A549 (cell line): ENCODE data around the gene CARMIL1. TPM values are rescaled to one million over a fixed set of nuclear protein-coding genes. Genes with fewer than 3 reads are reported as not detected.

Experiments
- ATAC-seq, 2 experiments: fragments of 200-7000 bp in 1 of 2; fragments of >200 bp in 1 of 2; cut with Nextera tagmentation in 1 of 2; cut with Tn5 transposase in 1 of 2; 3 replicates each; pipeline versions ENCODE4 v1.8.0 to v1.9.1; 2018 to 2020; ENCODE audit warnings: mild to moderate bottlenecking in 1 of 2, moderate library complexity in 1 of 2
- CTCF ChIA-PET: fragments of 300-600 bp; sonication (Branson Sonifier 250); formaldehyde crosslinking; extraction: SDS; loops from one replicate; lab custom pipeline; 2021; ENCODE audit warnings: antibody characterized with exemption, inconsistent platforms; lab: Yijun Ruan, JAX
- POLR2A ChIA-PET: fragments of 350-600 bp; formaldehyde crosslinking; extraction: SDS; loops from one replicate; lab custom pipeline; 2021; ENCODE audit warnings: antibody characterized with exemption, inconsistent platforms; lab: Yijun Ruan, JAX
- DNase-seq, 2 experiments: peaks; one replicate each; pipeline versions ENCODE4 v3.0.0 to v3.0.0-alpha.2; 2011 to 2016; ENCODE audit warnings: low read depth in 1 of 2, low spot score in 1 of 2
- FAIRE-seq: peaks from 2 replicates; lab custom pipeline; 2011; peaks lifted over from hg19 to GRCh38; lab: Jason Lieb, UNC
- H3K27ac ChIP-seq, 2 experiments: fragments of >200 bp; sonication (Bioruptor Twin); formaldehyde crosslinking; 3 replicates each; pipeline ENCODE4 v1.5.1; 2016 to 2017
- H3K4me1 ChIP-seq: fragments of >200 bp; sonication (Bioruptor Twin); formaldehyde crosslinking; 3 replicates; pipeline ENCODE4 v1.6.1; 2016
- H3K4me2 ChIP-seq: fragments of >200 bp; sonication (Bioruptor Twin); formaldehyde crosslinking; 3 replicates; pipeline ENCODE4 v1.6.1; 2016
- H3K4me3 ChIP-seq: fragments of >200 bp; sonication (Bioruptor Twin); formaldehyde crosslinking; 3 replicates; pipeline ENCODE4 v1.5.1; 2016
- H3K9me3 ChIP-seq: fragments of >200 bp; sonication (Bioruptor Twin); formaldehyde crosslinking; 3 replicates; pipeline ENCODE4 v1.6.1; 2016
- BHLHE40 ChIP-seq: IDR thresholded peaks from 2 replicates; pipeline ENCODE4 v1.6.1; 2012; ENCODE audit warnings: low read depth, low read length, inconsistent platforms
- CBX8 ChIP-seq: fragments of 200-600 bp; sonication (generic); IDR thresholded peaks from 2 replicates; pipeline ENCODE4 v1.6.1; 2016
- EHMT2 ChIP-seq: fragments of 200-600 bp; sonication (generic); IDR thresholded peaks from 2 replicates; pipeline ENCODE4 v1.6.1; 2016; ENCODE audit warnings: antibody characterized with exemption, low read depth, mild to moderate bottlenecking, moderate library complexity
- HDAC2 ChIP-seq: fragments of 200-600 bp; sonication (generic); IDR thresholded peaks from 2 replicates; pipeline ENCODE4 v1.6.1; 2016
- HOXB13 ChIP-seq: fragments of 250-450 bp; sonication (Bioruptor Pico); IDR thresholded peaks from 2 replicates; pipeline ENCODE4 v1.5.0; 2020; ENCODE audit warnings: low read depth, mild to moderate bottlenecking, moderate library complexity
- HOXB5 ChIP-seq: fragments of 250-450 bp; sonication (Bioruptor Pico); IDR thresholded peaks from 2 replicates; pipeline ENCODE4 v1.5.0; 2020; ENCODE audit warnings: mild to moderate bottlenecking, moderate library complexity
- MAFK ChIP-seq: fragments of 450-650 bp; IDR thresholded peaks from 2 replicates; pipeline ENCODE4 v1.6.1; 2014; ENCODE audit not compliant: partially characterized antibody
- MAZ ChIP-seq: fragments of 150-350 bp; IDR thresholded peaks from 2 replicates; pipeline ENCODE4 v1.6.1; 2014; ENCODE audit warnings: antibody characterized with exemption, low read depth, low read length, borderline replicate concordance
- MYC ChIP-seq: IDR thresholded peaks from 2 replicates; pipeline ENCODE4 v1.6.1; 2012; ENCODE audit warnings: mild to moderate bottlenecking, inconsistent platforms, low read length, improper control_type of control experiment, borderline replicate concordance
- NPAS2 ChIP-seq: fragments of 250-450 bp; sonication (Bioruptor Pico); IDR thresholded peaks from 2 replicates; pipeline ENCODE4 v1.8.0; 2022; ENCODE audit warnings: mild to moderate bottlenecking, moderate library complexity, borderline replicate concordance
- NR3C1 ChIP-seq: fragments of >200 bp; sonication (Bioruptor Twin); formaldehyde crosslinking; IDR thresholded peaks from 3 replicates; pipeline ENCODE4 v1.6.1; 2017
- RAD21 ChIP-seq, 2 experiments: fragments of >200 bp in 1 of 2; sonication (Bioruptor Twin) in 1 of 2; formaldehyde crosslinking in 1 of 2; IDR thresholded peaks in 1 of 2; conservative IDR thresholded peaks in 1 of 2; 2 replicates in 1 of 2; 3 replicates in 1 of 2; pipeline ENCODE4 v1.6.1; 2012 to 2018; ENCODE audit warnings: inconsistent platforms in 1 of 2
- RNF2 ChIP-seq: fragments of 200-600 bp; sonication (generic); IDR thresholded peaks from 2 replicates; pipeline ENCODE4 v1.6.1; 2016; ENCODE audit warnings: low read depth, mild to moderate bottlenecking, antibody characterized with exemption, moderate library complexity, borderline replicate concordance
- SMC3 ChIP-seq: fragments of >200 bp; sonication (Bioruptor Twin); formaldehyde crosslinking; IDR thresholded peaks from 3 replicates; pipeline ENCODE4 v1.6.1; 2018; ENCODE audit warnings: inconsistent platforms
- SREBF2 ChIP-seq: fragments of 450-650 bp; IDR thresholded peaks from 2 replicates; pipeline ENCODE4 v1.6.1; 2014; ENCODE audit warnings: mild to moderate bottlenecking, moderate library complexity
- TFCP2L1 ChIP-seq: fragments of 250-450 bp; sonication (Bioruptor Pico); IDR thresholded peaks from 2 replicates; pipeline ENCODE4 v1.5.0; 2021; ENCODE audit warnings: mild to moderate bottlenecking
- WGBS: methylation state at CpG from one replicate; pipeline ENCODE4 v1.1.6; 2017; ENCODE audit errors: missing lambda C conversion rate; 5-methylcytosine and 5-hydroxymethylcytosine counted together
- polyA plus RNA-seq, 4 experiments: library from polyadenylated mRNA; depleted of rRNA in 3 of 4; stranded (reverse); fragments of >200 nt; fragmentation: RNase III in 1 of 4; extraction: RNeasy Plus Mini Kit Qiagen cat#74134 plus additional on column Dnase treatment in 1 of 4; gene quantifications; 2 replicates in 3 of 4; 3 replicates in 1 of 4; pipeline ENCODE4 v1.2.3, GENCODE V29; 2011 to 2017
- TF ChIP-seq, protein P1 (sequence below): fragments of 200-600 bp; sonication (generic); IDR thresholded peaks from 2 replicates; pipeline ENCODE4 v1.6.1; 2016; ENCODE audit warnings: antibody characterized with exemption, mild to moderate bottlenecking, moderate library complexity
- TF ChIP-seq, protein P2 (sequence below): fragments of >200 bp; sonication (Bioruptor Twin); formaldehyde crosslinking; IDR thresholded peaks from 3 replicates; pipeline ENCODE4 v1.5.1; 2016
- TF ChIP-seq, protein P3 (sequence below): IDR thresholded peaks from 2 replicates; pipeline ENCODE4 v1.6.1; 2012
- TF ChIP-seq, protein P4 (sequence below): fragments of 150-350 bp; IDR thresholded peaks from 2 replicates; pipeline ENCODE4 v1.6.1; 2014; ENCODE audit warnings: low read depth, mild to moderate bottlenecking, low read length
- TF ChIP-seq, protein P5 (sequence below): fragments of 250-450 bp; sonication (Bioruptor Pico); IDR thresholded peaks from 2 replicates; pipeline ENCODE4 v1.5.0; 2020; ENCODE audit warnings: low read depth, mild to moderate bottlenecking, moderate library complexity

The CARMIL1 gene
- polyA plus RNA-seq, 2 of the 4 experiments (the other 2 are of a cell fraction): 11.5 to 11.8 TPM

DNA sequence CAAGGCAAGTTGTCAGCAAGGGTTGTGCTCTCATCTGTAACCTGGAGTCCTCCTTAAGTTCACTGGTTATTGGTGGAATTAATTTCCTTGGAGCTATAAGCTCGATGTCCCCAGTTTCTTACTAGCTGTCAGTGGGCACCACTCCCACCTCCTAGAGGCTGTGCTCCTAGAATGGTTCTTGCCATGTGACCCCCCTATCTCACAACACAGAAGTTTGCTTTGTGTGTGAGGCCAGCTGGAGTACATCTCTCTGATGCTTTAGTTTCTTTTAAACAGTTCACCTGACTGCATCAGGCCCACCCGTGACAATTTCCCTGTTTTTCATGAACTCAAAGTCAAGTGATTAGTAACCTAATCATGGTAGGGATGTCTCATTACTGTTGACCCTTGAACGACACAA, 193.7 kb downstream of the CARMIL1 start:
- ChIA-PET POLR2A (interaction anchor here (0.6 kb wide), 1 partner anchor 121 kb away, joined by 3 read pairs; no protein-coding TSS in a partner anchor), CTCF (interaction anchor here (1.0 to 1.4 kb wide), 3 partner anchors 15 to 194 kb away, joined by 3 to 4 read pairs (median 3); no protein-coding TSS in a partner anchor)
- ATAC-seq: no peak
- TF ChIP-seq BHLHE40 (no peak), RNF2 (no peak), MAZ (no peak), HDAC2 (no peak), SMC3 (no peak), SREBF2 (no peak), TFCP2L1 (CRISPR knock-in tag) (no peak)
- TF ChIP-seq, protein P1, sequence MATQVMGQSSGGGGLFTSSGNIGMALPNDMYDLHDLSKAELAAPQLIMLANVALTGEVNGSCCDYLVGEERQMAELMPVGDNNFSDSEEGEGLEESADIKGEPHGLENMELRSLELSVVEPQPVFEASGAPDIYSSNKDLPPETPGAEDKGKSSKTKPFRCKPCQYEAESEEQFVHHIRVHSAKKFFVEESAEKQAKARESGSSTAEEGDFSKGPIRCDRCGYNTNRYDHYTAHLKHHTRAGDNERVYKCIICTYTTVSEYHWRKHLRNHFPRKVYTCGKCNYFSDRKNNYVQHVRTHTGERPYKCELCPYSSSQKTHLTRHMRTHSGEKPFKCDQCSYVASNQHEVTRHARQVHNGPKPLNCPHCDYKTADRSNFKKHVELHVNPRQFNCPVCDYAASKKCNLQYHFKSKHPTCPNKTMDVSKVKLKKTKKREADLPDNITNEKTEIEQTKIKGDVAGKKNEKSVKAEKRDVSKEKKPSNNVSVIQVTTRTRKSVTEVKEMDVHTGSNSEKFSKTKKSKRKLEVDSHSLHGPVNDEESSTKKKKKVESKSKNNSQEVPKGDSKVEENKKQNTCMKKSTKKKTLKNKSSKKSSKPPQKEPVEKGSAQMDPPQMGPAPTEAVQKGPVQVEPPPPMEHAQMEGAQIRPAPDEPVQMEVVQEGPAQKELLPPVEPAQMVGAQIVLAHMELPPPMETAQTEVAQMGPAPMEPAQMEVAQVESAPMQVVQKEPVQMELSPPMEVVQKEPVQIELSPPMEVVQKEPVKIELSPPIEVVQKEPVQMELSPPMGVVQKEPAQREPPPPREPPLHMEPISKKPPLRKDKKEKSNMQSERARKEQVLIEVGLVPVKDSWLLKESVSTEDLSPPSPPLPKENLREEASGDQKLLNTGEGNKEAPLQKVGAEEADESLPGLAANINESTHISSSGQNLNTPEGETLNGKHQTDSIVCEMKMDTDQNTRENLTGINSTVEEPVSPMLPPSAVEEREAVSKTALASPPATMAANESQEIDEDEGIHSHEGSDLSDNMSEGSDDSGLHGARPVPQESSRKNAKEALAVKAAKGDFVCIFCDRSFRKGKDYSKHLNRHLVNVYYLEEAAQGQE: no peak
- H3K4me3 ChIP-seq: no peak overlapping the region
- FAIRE-seq: no peak
- no peak overlapping the region for H3K27ac ChIP-seq
- H3K4me2 ChIP-seq: no peak overlapping the region
- DNase-seq: no peak
- H3K9me3 ChIP-seq: no peaks in the 10 kb centered on the region
- peaks cover 15% of the 10 kb centered on the region for H3K4me1 ChIP-seq
- 96% methylated on average over 3 of the region's 3 CpGs for WGBS

DNA sequence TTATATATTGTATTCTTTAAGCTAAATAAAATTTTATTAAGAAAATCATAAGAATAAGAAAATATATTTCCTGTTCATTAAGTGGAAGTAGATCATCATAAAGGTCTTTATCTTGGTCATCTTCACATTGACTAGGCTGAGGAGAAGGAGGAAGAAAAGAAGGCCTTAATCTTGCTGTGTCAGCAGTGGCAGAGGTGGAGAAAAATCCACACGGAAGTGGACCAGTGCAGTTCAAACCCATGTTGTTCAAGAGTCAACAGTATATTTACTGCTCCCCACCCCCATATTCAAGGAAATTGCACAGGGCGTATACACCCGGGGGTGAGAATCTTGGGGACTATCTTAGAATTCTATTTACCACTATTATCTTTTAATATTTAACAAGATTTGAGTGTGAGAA, 194.3 kb downstream of the CARMIL1 start:
- no peak for DNase-seq
- TF ChIP-seq SMC3 (no peak), MYC (no peak), MAFK (peak; percentile 34), HDAC2 (no peak), RAD21 (conservative IDR thresholded peaks at IDR 0.05 in 1 of 2, IDR thresholded peaks at IDR 0.05 in 1 of 2) (no peak), SREBF2 (no peak)
- TF ChIP-seq, protein P2, sequence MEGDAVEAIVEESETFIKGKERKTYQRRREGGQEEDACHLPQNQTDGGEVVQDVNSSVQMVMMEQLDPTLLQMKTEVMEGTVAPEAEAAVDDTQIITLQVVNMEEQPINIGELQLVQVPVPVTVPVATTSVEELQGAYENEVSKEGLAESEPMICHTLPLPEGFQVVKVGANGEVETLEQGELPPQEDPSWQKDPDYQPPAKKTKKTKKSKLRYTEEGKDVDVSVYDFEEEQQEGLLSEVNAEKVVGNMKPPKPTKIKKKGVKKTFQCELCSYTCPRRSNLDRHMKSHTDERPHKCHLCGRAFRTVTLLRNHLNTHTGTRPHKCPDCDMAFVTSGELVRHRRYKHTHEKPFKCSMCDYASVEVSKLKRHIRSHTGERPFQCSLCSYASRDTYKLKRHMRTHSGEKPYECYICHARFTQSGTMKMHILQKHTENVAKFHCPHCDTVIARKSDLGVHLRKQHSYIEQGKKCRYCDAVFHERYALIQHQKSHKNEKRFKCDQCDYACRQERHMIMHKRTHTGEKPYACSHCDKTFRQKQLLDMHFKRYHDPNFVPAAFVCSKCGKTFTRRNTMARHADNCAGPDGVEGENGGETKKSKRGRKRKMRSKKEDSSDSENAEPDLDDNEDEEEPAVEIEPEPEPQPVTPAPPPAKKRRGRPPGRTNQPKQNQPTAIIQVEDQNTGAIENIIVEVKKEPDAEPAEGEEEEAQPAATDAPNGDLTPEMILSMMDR: no peak
- TF ChIP-seq, protein P3, sequence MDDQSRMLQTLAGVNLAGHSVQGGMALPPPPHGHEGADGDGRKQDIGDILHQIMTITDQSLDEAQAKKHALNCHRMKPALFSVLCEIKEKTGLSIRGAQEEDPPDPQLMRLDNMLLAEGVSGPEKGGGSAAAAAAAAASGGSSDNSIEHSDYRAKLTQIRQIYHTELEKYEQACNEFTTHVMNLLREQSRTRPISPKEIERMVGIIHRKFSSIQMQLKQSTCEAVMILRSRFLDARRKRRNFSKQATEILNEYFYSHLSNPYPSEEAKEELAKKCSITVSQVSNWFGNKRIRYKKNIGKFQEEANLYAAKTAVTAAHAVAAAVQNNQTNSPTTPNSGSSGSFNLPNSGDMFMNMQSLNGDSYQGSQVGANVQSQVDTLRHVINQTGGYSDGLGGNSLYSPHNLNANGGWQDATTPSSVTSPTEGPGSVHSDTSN: no peak
- H3K4me1 ChIP-seq: peaks cover 15% of the 10 kb centered on the region
- no peak overlapping the region for H3K4me2 ChIP-seq
- no peak overlapping the region for H3K4me3 ChIP-seq
- no peak for FAIRE-seq
- H3K27ac ChIP-seq: no peak overlapping the region
- CTCF ChIA-PET: interaction anchor here (1.0 to 1.3 kb wide), 2 partner anchors 15 to 195 kb away, joined by 3 read pairs; no protein-coding TSS in a partner anchor
- no peaks in the 10 kb centered on the region for H3K9me3 ChIP-seq
- WGBS: 86% methylated on average over 3 of the region's 3 CpGs
- POLR2A ChIA-PET: interaction anchor here (0.6 kb wide), 1 partner anchor 121 kb away, joined by 3 read pairs; no protein-coding TSS in a partner anchor
- ATAC-seq: no peak

DNA sequence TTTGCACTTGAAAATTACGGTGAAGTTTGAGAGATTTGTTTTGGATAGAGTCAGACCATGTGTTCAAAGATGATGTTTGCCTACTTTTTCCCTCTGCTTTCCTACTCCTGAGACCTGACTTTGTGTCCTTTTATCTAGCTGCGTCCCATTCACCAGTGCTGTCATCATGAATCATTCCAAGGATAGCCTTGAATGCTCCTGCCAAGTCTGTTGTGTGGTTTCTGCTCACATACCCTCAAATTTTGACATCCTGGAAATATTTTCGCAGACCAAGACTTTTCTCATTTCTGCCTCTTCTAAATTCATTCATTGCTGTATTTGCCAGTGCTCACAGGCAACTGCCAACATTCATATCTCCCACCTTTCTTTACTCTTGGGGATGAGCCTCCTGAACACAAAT, 197.0 kb downstream of the CARMIL1 start:
- ATAC-seq (no peak), FAIRE-seq (no peak), DNase-seq (no peak)
- no peak overlapping the region for H3K4me3 ChIP-seq
- H3K4me1 ChIP-seq: peaks cover 15% of the 10 kb centered on the region
- ChIA-PET CTCF (interaction anchor here (1.0 kb wide), 1 partner anchor 197 kb away, joined by 6 read pairs; the partner anchor contains the start of gene CARMIL1), POLR2A (no interaction called here)
- 62% methylated on average over 3 of the region's 3 CpGs for WGBS
- H3K27ac ChIP-seq: no peak overlapping the region
- no peaks in the 10 kb centered on the region for H3K9me3 ChIP-seq
- H3K4me2 ChIP-seq: 0 out of 3 replicates have a peak overlapping the region, but pooled peaks have one; percentile 1
- no peak for TF ChIP-seq NR3C1
- TF ChIP-seq HDAC2: no peak
- TF ChIP-seq, protein P2: no peak
- no peak for TF ChIP-seq EHMT2
- TF ChIP-seq BHLHE40: no peak
- no peak for TF ChIP-seq HOXB13
- no peak for TF ChIP-seq CBX8
- TF ChIP-seq, protein P4, sequence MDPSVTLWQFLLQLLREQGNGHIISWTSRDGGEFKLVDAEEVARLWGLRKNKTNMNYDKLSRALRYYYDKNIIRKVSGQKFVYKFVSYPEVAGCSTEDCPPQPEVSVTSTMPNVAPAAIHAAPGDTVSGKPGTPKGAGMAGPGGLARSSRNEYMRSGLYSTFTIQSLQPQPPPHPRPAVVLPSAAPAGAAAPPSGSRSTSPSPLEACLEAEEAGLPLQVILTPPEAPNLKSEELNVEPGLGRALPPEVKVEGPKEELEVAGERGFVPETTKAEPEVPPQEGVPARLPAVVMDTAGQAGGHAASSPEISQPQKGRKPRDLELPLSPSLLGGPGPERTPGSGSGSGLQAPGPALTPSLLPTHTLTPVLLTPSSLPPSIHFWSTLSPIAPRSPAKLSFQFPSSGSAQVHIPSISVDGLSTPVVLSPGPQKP: no peak
- TF ChIP-seq, protein P5, sequence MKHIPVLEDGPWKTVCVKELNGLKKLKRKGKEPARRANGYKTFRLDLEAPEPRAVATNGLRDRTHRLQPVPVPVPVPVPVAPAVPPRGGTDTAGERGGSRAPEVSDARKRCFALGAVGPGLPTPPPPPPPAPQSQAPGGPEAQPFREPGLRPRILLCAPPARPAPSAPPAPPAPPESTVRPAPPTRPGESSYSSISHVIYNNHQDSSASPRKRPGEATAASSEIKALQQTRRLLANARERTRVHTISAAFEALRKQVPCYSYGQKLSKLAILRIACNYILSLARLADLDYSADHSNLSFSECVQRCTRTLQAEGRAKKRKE (CRISPR knock-in tag): no peak
- no peak for TF ChIP-seq HOXB5 (CRISPR knock-in tag)
- no peak for TF ChIP-seq NPAS2 (CRISPR knock-in tag)
